Naive thymus-derived CD8-positive, alpha-beta T cell (primary cell): ENCODE results near the gene NCAM2. TPM values are rescaled to one million over a fixed set of nuclear protein-coding genes. Genes with fewer than 3 reads are reported as not detected.

Source experiments
- ATAC-seq, 2 donors: fragments of 150-1000 bp; cut with Tn5 transposase in 1 of 2; sonication (Bioruptor Pico), chemical (Tn5 transposase) in 1 of 2; 1 replicate in 1 of 2; 2 replicates in 1 of 2; pipeline ENCODE4 v1.10.0; 2021; ENCODE audit warnings: mild to moderate bottlenecking in 2 of 2, moderate library complexity in 2 of 2
- POLR2A ChIA-PET: fragments of 350-600 bp; sonication (Branson Sonifier 250); formaldehyde crosslinking; loops from one replicate; lab custom pipeline; 2021; ENCODE audit warnings: antibody characterized with exemption; lab: Charles Lee
- DNase-seq, 10 donors: peaks; one replicate each; pipeline versions ENCODE4 v3.0.0 to v3.0.0-alpha.2; 2020 to 2022
- H3K27ac Mint-ChIP-seq, 10 donors: one replicate each; pipeline ENCODE4 v1.8.0; 2020 to 2022; ENCODE audit warnings: mild to moderate bottlenecking in 10 of 10, mixed read lengths in 10 of 10, moderate library complexity in 4 of 10, inconsistent platforms in 1 of 10
- H3K27me3 Mint-ChIP-seq, 5 donors: one replicate each; pipeline ENCODE4 v1.8.0; 2021 to 2022; ENCODE audit warnings: mixed read lengths in 5 of 5
- H3K36me3 Mint-ChIP-seq, 3 donors: one replicate each; pipeline ENCODE4 v1.8.0; 2020 to 2022; ENCODE audit warnings: mixed read lengths in 3 of 3, mild to moderate bottlenecking in 2 of 3, inconsistent platforms in 1 of 3
- H3K4me1 Mint-ChIP-seq, 4 donors: one replicate each; pipeline ENCODE4 v1.8.0; 2021 to 2022; ENCODE audit warnings: mixed read lengths in 4 of 4
- H3K4me3 Mint-ChIP-seq, 10 donors: one replicate each; pipeline ENCODE4 v1.8.0; 2020 to 2022; ENCODE audit warnings: mild to moderate bottlenecking in 10 of 10, mixed read lengths in 10 of 10, moderate library complexity in 6 of 10, inconsistent platforms in 1 of 10
- H3K9me3 Mint-ChIP-seq, 9 donors: one replicate each; pipeline ENCODE4 v1.8.0; 2020 to 2022; ENCODE audit warnings: mixed read lengths in 9 of 9, mild to moderate bottlenecking in 3 of 9, inconsistent platforms in 1 of 9, moderate library complexity in 1 of 9
- polyA plus RNA-seq, 3 donors: library from polyadenylated mRNA; unstranded; fragments of 300-500 nt; fragmentation: Illumina TruSeq; gene quantifications; one replicate each; pipeline ENCODE4 v1.2.3, GENCODE V29; 2021
- total RNA-seq, 8 experiments: library from RNA in 2 of 8; stranded (reverse) in 2 of 8; gene quantifications; one replicate each; pipeline ENCODE4 v1.2.3 and lab custom pipeline; 2021 to 2026

Gene NCAM2
- total and polyA plus RNA-seq, 5 experiments from 2014 or later: not detected

- Mint-ChIP-seq H3K27ac (no peak overlapping the region), H3K9me3 (peaks cover 0 to 10% (median 0%) of the 10 kb centered on the region in 9 donors), H3K27me3 (peaks cover 0 to 3% (median 0%) of the 10 kb centered on the region in 5 donors), H3K36me3 (no peaks in the 10 kb centered on the region), H3K4me1 (no peaks in the 10 kb centered on the region), H3K4me3 (no peak overlapping the region)
- ATAC-seq (no peak), DNase-seq (no peak)
- POLR2A ChIA-PET: no interaction called here
Observed at GRCh38 chr21:21286170-21286798, 288.1 kb downstream of the NCAM2 start.

GRCh38 chr21:21290751-21291150, 292.5 kb downstream of the NCAM2 start:
- peaks cover 0 to 21% (median 0%) of the 10 kb centered on the region in 9 donors for H3K9me3 Mint-ChIP-seq
- POLR2A ChIA-PET: no interaction called here
- H3K27ac Mint-ChIP-seq: no peak overlapping the region
- H3K4me1 Mint-ChIP-seq: no peaks in the 10 kb centered on the region
- peaks cover 0 to 3% (median 0%) of the 10 kb centered on the region in 5 donors for H3K27me3 Mint-ChIP-seq
- ATAC-seq (no peak), DNase-seq (no peak)
- H3K4me3 Mint-ChIP-seq: no peak overlapping the region
- no peaks in the 10 kb centered on the region for H3K36me3 Mint-ChIP-seq

- H3K36me3 Mint-ChIP-seq: no peaks in the 10 kb centered on the region
- H3K9me3 Mint-ChIP-seq: peaks cover 0 to 21% (median 0%) of the 10 kb centered on the region in 9 donors
- no peaks in the 10 kb centered on the region for H3K4me1 Mint-ChIP-seq
- no peak overlapping the region for H3K4me3 Mint-ChIP-seq
- H3K27me3 Mint-ChIP-seq: peaks cover 0 to 3% (median 0%) of the 10 kb centered on the region in 5 donors
- POLR2A ChIA-PET: no interaction called here
- ATAC-seq (no peak), DNase-seq (no peak)
- H3K27ac Mint-ChIP-seq: no peak overlapping the region
Observed at GRCh38 chr21:21291883-21292569, 293.8 kb downstream of the NCAM2 start.

- POLR2A ChIA-PET: no interaction called here
- Mint-ChIP-seq H3K4me1 (no peaks in the 10 kb centered on the region), H3K36me3 (no peaks in the 10 kb centered on the region), H3K27ac (no peak overlapping the region), H3K9me3 (peaks cover 0 to 11% (median 0%) of the 10 kb centered on the region in 9 donors), H3K4me3 (no peak overlapping the region), H3K27me3 (no peaks in the 10 kb centered on the region)
- DNase-seq (no peak), ATAC-seq (no peak)
Observed at GRCh38 chr21:21295303-21295702, 297.1 kb downstream of the NCAM2 start.

- H3K4me3 Mint-ChIP-seq: no peak overlapping the region
- H3K36me3 Mint-ChIP-seq: no peaks in the 10 kb centered on the region
- POLR2A ChIA-PET: no interaction called here
- no peaks in the 10 kb centered on the region for H3K4me1 Mint-ChIP-seq
- DNase-seq (no peak), ATAC-seq (no peak)
- H3K9me3 Mint-ChIP-seq: peaks cover 0 to 11% (median 0%) of the 10 kb centered on the region in 9 donors
- H3K27me3 Mint-ChIP-seq: no peaks in the 10 kb centered on the region
- no peak overlapping the region for H3K27ac Mint-ChIP-seq
Observed at GRCh38 chr21:21297211-21297610, 299.0 kb downstream of the NCAM2 start.

GRCh38 chr21:21301013-21301412, 302.8 kb downstream of the NCAM2 start:
- no peak for DNase-seq
- Mint-ChIP-seq H3K4me3 (no peak overlapping the region), H3K9me3 (peaks cover 0 to 8% (median 0%) of the 10 kb centered on the region in 9 donors), H3K27ac (no peak overlapping the region), H3K27me3 (no peaks in the 10 kb centered on the region), H3K36me3 (no peaks in the 10 kb centered on the region), H3K4me1 (no peaks in the 10 kb centered on the region)
- ATAC-seq: no peak
- POLR2A ChIA-PET: no interaction called here

- ATAC-seq (no peak), DNase-seq (no peak)
- H3K36me3 Mint-ChIP-seq: no peaks in the 10 kb centered on the region
- no peak overlapping the region for H3K4me3 Mint-ChIP-seq
- no peak overlapping the region for H3K27ac Mint-ChIP-seq
- no peaks in the 10 kb centered on the region for H3K4me1 Mint-ChIP-seq
- H3K27me3 Mint-ChIP-seq: no peaks in the 10 kb centered on the region
- H3K9me3 Mint-ChIP-seq: peaks cover 0 to 7% (median 0%) of the 10 kb centered on the region in 9 donors
- POLR2A ChIA-PET: no interaction called here
Observed at GRCh38 chr21:21309510-21309909, 311.3 kb downstream of the NCAM2 start.

GRCh38 chr21:21324297-21324696, 326.1 kb downstream of the NCAM2 start:
- Mint-ChIP-seq H3K4me1 (no peaks in the 10 kb centered on the region), H3K27ac (no peak overlapping the region), H3K4me3 (no peak overlapping the region), H3K27me3 (no peaks in the 10 kb centered on the region), H3K36me3 (no peaks in the 10 kb centered on the region), H3K9me3 (peaks cover 0 to 14% (median 0%) of the 10 kb centered on the region in 9 donors)
- POLR2A ChIA-PET: no interaction called here
- DNase-seq: no peak
- no peak for ATAC-seq

- Mint-ChIP-seq H3K4me1 (no peaks in the 10 kb centered on the region), H3K27me3 (no peaks in the 10 kb centered on the region), H3K27ac (no peak overlapping the region), H3K9me3 (peaks cover 0 to 7% (median 0%) of the 10 kb centered on the region in 9 donors), H3K36me3 (no peaks in the 10 kb centered on the region), H3K4me3 (no peak overlapping the region)
- POLR2A ChIA-PET: no interaction called here
- ATAC-seq: no peak
- DNase-seq: no peak
Observed at GRCh38 chr21:21332492-21332891, 334.3 kb downstream of the NCAM2 start.

GRCh38 chr21:21341041-21341440, 342.8 kb downstream of the NCAM2 start:
- peaks cover 8 to 14% (median 11%) of the 10 kb centered on the region in 9 donors for H3K9me3 Mint-ChIP-seq
- POLR2A ChIA-PET: no interaction called here
- H3K4me1 Mint-ChIP-seq: no peaks in the 10 kb centered on the region
- H3K4me3 Mint-ChIP-seq: no peak overlapping the region
- no peak for DNase-seq
- no peak for ATAC-seq
- no peak overlapping the region for H3K27ac Mint-ChIP-seq
- no peaks in the 10 kb centered on the region for H3K27me3 Mint-ChIP-seq
- no peaks in the 10 kb centered on the region for H3K36me3 Mint-ChIP-seq

- POLR2A ChIA-PET: no interaction called here
- no peak overlapping the region for H3K4me3 Mint-ChIP-seq
- H3K36me3 Mint-ChIP-seq: no peaks in the 10 kb centered on the region
- no peak overlapping the region for H3K27ac Mint-ChIP-seq
- DNase-seq: no peak
- H3K27me3 Mint-ChIP-seq: no peaks in the 10 kb centered on the region
- no peaks in the 10 kb centered on the region for H3K4me1 Mint-ChIP-seq
- H3K9me3 Mint-ChIP-seq: peaks cover 8 to 26% (median 21%) of the 10 kb centered on the region in 9 donors
- ATAC-seq: no peak
Observed at GRCh38 chr21:21345296-21345695, 347.1 kb downstream of the NCAM2 start.

- POLR2A ChIA-PET: no interaction called here
- H3K4me3 Mint-ChIP-seq: no peak overlapping the region
- no peak overlapping the region for H3K27ac Mint-ChIP-seq
- H3K27me3 Mint-ChIP-seq: no peaks in the 10 kb centered on the region
- no peaks in the 10 kb centered on the region for H3K36me3 Mint-ChIP-seq
- H3K4me1 Mint-ChIP-seq: no peaks in the 10 kb centered on the region
- peaks cover 8 to 26% (median 21%) of the 10 kb centered on the region in 9 donors for H3K9me3 Mint-ChIP-seq
- DNase-seq (no peak), ATAC-seq (no peak)
Observed at GRCh38 chr21:21345872-21346271, 347.7 kb downstream of the NCAM2 start.

GRCh38 chr21:21366277-21366676, 368.1 kb downstream of the NCAM2 start:
- H3K4me1 Mint-ChIP-seq: no peaks in the 10 kb centered on the region
- no peak overlapping the region for H3K4me3 Mint-ChIP-seq
- peaks cover 0 to 10% (median 6%) of the 10 kb centered on the region in 9 donors for H3K9me3 Mint-ChIP-seq
- ATAC-seq: no peak
- no peaks in the 10 kb centered on the region for H3K27me3 Mint-ChIP-seq
- no peak for DNase-seq
- no peaks in the 10 kb centered on the region for H3K36me3 Mint-ChIP-seq
- H3K27ac Mint-ChIP-seq: no peak overlapping the region
- POLR2A ChIA-PET: no interaction called here
